A549 (cell line): ENCODE data around the gene GREB1. TPM values are rescaled to one million over a fixed set of nuclear protein-coding genes. Genes with fewer than 3 reads are reported as not detected.

Experiments
- ATAC-seq, 2 experiments: fragments of 200-7000 bp in 1 of 2; fragments of >200 bp in 1 of 2; cut with Nextera tagmentation in 1 of 2; cut with Tn5 transposase in 1 of 2; 3 replicates each; pipeline versions ENCODE4 v1.8.0 to v1.9.1; 2018 to 2020; ENCODE audit warnings: mild to moderate bottlenecking in 1 of 2, moderate library complexity in 1 of 2
- CTCF ChIA-PET: fragments of 300-600 bp; sonication (Branson Sonifier 250); formaldehyde crosslinking; extraction: SDS; loops from one replicate; lab custom pipeline; 2021; ENCODE audit warnings: antibody characterized with exemption, inconsistent platforms; lab: Yijun Ruan, JAX
- POLR2A ChIA-PET: fragments of 350-600 bp; formaldehyde crosslinking; extraction: SDS; loops from one replicate; lab custom pipeline; 2021; ENCODE audit warnings: antibody characterized with exemption, inconsistent platforms; lab: Yijun Ruan, JAX
- DNase-seq, 2 experiments: peaks; one replicate each; pipeline versions ENCODE4 v3.0.0 to v3.0.0-alpha.2; 2011 to 2016; ENCODE audit warnings: low read depth in 1 of 2, low spot score in 1 of 2
- FAIRE-seq: peaks from 2 replicates; lab custom pipeline; 2011; peaks lifted over from hg19 to GRCh38; lab: Jason Lieb, UNC
- H3K27ac ChIP-seq, 2 experiments: fragments of >200 bp; sonication (Bioruptor Twin); formaldehyde crosslinking; 3 replicates each; pipeline ENCODE4 v1.5.1; 2016 to 2017
- H3K4me1 ChIP-seq: fragments of >200 bp; sonication (Bioruptor Twin); formaldehyde crosslinking; 3 replicates; pipeline ENCODE4 v1.6.1; 2016
- H3K4me2 ChIP-seq: fragments of >200 bp; sonication (Bioruptor Twin); formaldehyde crosslinking; 3 replicates; pipeline ENCODE4 v1.6.1; 2016
- H3K4me3 ChIP-seq: fragments of >200 bp; sonication (Bioruptor Twin); formaldehyde crosslinking; 3 replicates; pipeline ENCODE4 v1.5.1; 2016
- H3K9me3 ChIP-seq: fragments of >200 bp; sonication (Bioruptor Twin); formaldehyde crosslinking; 3 replicates; pipeline ENCODE4 v1.6.1; 2016
- BCL3 ChIP-seq: fragments of >200 bp; sonication (Bioruptor Twin); formaldehyde crosslinking; IDR thresholded peaks from 3 replicates; pipeline ENCODE4 v1.6.1; 2016
- EHF ChIP-seq: fragments of 250-450 bp; sonication (Bioruptor Pico); IDR thresholded peaks from 2 replicates; pipeline ENCODE4 v1.5.0; 2020; ENCODE audit warnings: mild to moderate bottlenecking
- HDAC2 ChIP-seq: fragments of 200-600 bp; sonication (generic); IDR thresholded peaks from 2 replicates; pipeline ENCODE4 v1.6.1; 2016
- HMGXB4 ChIP-seq: fragments of 250-450 bp; sonication (Bioruptor Pico); IDR thresholded peaks from 2 replicates; pipeline ENCODE4 v1.5.0; 2021; ENCODE audit warnings: mild to moderate bottlenecking, moderate library complexity, borderline replicate concordance
- HOXA7 ChIP-seq: fragments of 250-450 bp; sonication (Bioruptor Pico); IDR thresholded peaks from 2 replicates; pipeline ENCODE4 v1.5.0; 2020; ENCODE audit warnings: mild to moderate bottlenecking, moderate library complexity
- HOXB5 ChIP-seq: fragments of 250-450 bp; sonication (Bioruptor Pico); IDR thresholded peaks from 2 replicates; pipeline ENCODE4 v1.5.0; 2020; ENCODE audit warnings: mild to moderate bottlenecking, moderate library complexity
- JUN ChIP-seq, 2 experiments: fragments of >200 bp; sonication (Bioruptor Twin); formaldehyde crosslinking; IDR thresholded peaks; 2 replicates in 1 of 2; 3 replicates in 1 of 2; pipeline ENCODE4 v1.6.1; 2016 to 2017
- MAFK ChIP-seq: fragments of 450-650 bp; IDR thresholded peaks from 2 replicates; pipeline ENCODE4 v1.6.1; 2014; ENCODE audit not compliant: partially characterized antibody
- MAX ChIP-seq: IDR thresholded peaks from 2 replicates; pipeline ENCODE4 v1.6.1; 2012
- NPAS2 ChIP-seq: fragments of 250-450 bp; sonication (Bioruptor Pico); IDR thresholded peaks from 2 replicates; pipeline ENCODE4 v1.8.0; 2022; ENCODE audit warnings: mild to moderate bottlenecking, moderate library complexity, borderline replicate concordance
- NR3C1 ChIP-seq: fragments of >200 bp; sonication (Bioruptor Twin); formaldehyde crosslinking; IDR thresholded peaks from 3 replicates; pipeline ENCODE4 v1.6.1; 2017
- POLR2AphosphoS2 ChIP-seq: conservative IDR thresholded peaks from 2 replicates; pipeline ENCODE4 v1.6.1; 2012; ENCODE audit warnings: low read length, improper control_type of control experiment, inconsistent platforms
- RARB ChIP-seq: fragments of 250-450 bp; sonication (Bioruptor Pico); IDR thresholded peaks from 2 replicates; pipeline ENCODE4 v1.8.0; 2021; ENCODE audit warnings: mild to moderate bottlenecking, moderate library complexity
- RCOR1 ChIP-seq: fragments of 150-350 bp; IDR thresholded peaks from 2 replicates; pipeline ENCODE4 v1.6.1; 2014; ENCODE audit warnings: antibody characterized with exemption, low read length, low read depth
- SMC3 ChIP-seq: fragments of >200 bp; sonication (Bioruptor Twin); formaldehyde crosslinking; IDR thresholded peaks from 3 replicates; pipeline ENCODE4 v1.6.1; 2018; ENCODE audit warnings: inconsistent platforms
- SREBF2 ChIP-seq: fragments of 450-650 bp; IDR thresholded peaks from 2 replicates; pipeline ENCODE4 v1.6.1; 2014; ENCODE audit warnings: mild to moderate bottlenecking, moderate library complexity
- TP53 ChIP-seq: fragments of 250-450 bp; sonication (Bioruptor Pico); IDR thresholded peaks from 2 replicates; pipeline ENCODE4 v1.5.0; 2021; ENCODE audit warnings: mild to moderate bottlenecking, moderate library complexity
- USF2 ChIP-seq: fragments of 450-650 bp; IDR thresholded peaks from 2 replicates; pipeline ENCODE4 v1.6.1; 2014; ENCODE audit warnings: antibody characterized with exemption
- ZNF302 ChIP-seq: fragments of 250-450 bp; sonication (Bioruptor Pico); IDR thresholded peaks from 2 replicates; pipeline ENCODE4 v1.9.0; 2021; ENCODE audit warnings: inconsistent platforms, mild to moderate bottlenecking, moderate library complexity
- WGBS: methylation state at CpG from one replicate; pipeline ENCODE4 v1.1.6; 2017; ENCODE audit errors: missing lambda C conversion rate; 5-methylcytosine and 5-hydroxymethylcytosine counted together
- polyA plus RNA-seq, 4 experiments: library from polyadenylated mRNA; depleted of rRNA in 3 of 4; stranded (reverse); fragments of >200 nt; fragmentation: RNase III in 1 of 4; extraction: RNeasy Plus Mini Kit Qiagen cat#74134 plus additional on column Dnase treatment in 1 of 4; gene quantifications; 2 replicates in 3 of 4; 3 replicates in 1 of 4; pipeline ENCODE4 v1.2.3, GENCODE V29; 2011 to 2017

GREB1 gene
- polyA plus RNA-seq, 2 of the 4 experiments (the other 2 are of a cell fraction) = 1.1 to 1.3 TPM

GRCh38 chr2:11508279-11508678, 25.6 kb upstream of the GREB1 start (continued):
- TF ChIP-seq HMGXB4 (CRISPR knock-in tag) = no peak

GRCh38 chr2:11509657-11510360, 24.0 kb upstream of the GREB1 start:
- ATAC-seq = no peak
- POLR2A ChIA-PET = no interaction called here
- H3K4me3 ChIP-seq = no peak overlapping the region
- 42% methylated on average over 3 of the region's 3 CpGs for WGBS
- DNase-seq = no peak
- no peaks in the 10 kb centered on the region for H3K9me3 ChIP-seq
- H3K4me2 ChIP-seq = no peak overlapping the region
- H3K27ac ChIP-seq = no peak overlapping the region
- no peaks in the 10 kb centered on the region for H3K4me1 ChIP-seq
- CTCF ChIA-PET = interaction anchor here (1.1 to 1.6 kb wide), 2 partner anchors 74 to 377 kb away, joined by 3 to 5 read pairs; a partner anchor contains a TSS
- no peak for FAIRE-seq
- TF ChIP-seq RCOR1 = no peak
- TF ChIP-seq MAFK = peak; percentile 22
- TF ChIP-seq BCL3 = no peak
- no peak for TF ChIP-seq POLR2AphosphoS2

- FAIRE-seq (no peak), DNase-seq (no peak), ATAC-seq (no peak)
- no peak overlapping the region for H3K4me2 ChIP-seq
- H3K4me1 ChIP-seq = no peaks in the 10 kb centered on the region
- no peaks in the 10 kb centered on the region for H3K9me3 ChIP-seq
- no peak overlapping the region for H3K27ac ChIP-seq
- CTCF ChIA-PET = interaction anchor here (0.8 to 2.0 kb wide), 6 partner anchors 12 to 677 kb away, joined by 3 to 12 read pairs (median 4); no protein-coding TSS in a partner anchor
- no peak overlapping the region for H3K4me3 ChIP-seq
- WGBS = 37% methylated on average over 5 of the region's 5 CpGs
- POLR2A ChIA-PET = no interaction called here
- TF ChIP-seq HOXB5 (CRISPR knock-in tag) (no peak), RARB (no peak), MAX (no peak), NR3C1 (no peak), HDAC2 (no peak), SMC3 (no peak)
These were observed 21.4 kb upstream of the GREB1 start for GRCh38 chr2:11512431-11512830.

- H3K4me3 ChIP-seq = no peak overlapping the region
- no peak for FAIRE-seq
- no peak overlapping the region for H3K27ac ChIP-seq
- no peaks in the 10 kb centered on the region for H3K9me3 ChIP-seq
- no peaks in the 10 kb centered on the region for H3K4me1 ChIP-seq
- ChIA-PET CTCF (interaction anchor here (0.6 to 2.0 kb wide), 8 partner anchors 13 to 678 kb away, joined by 3 to 12 read pairs (median 3); no protein-coding TSS in a partner anchor), POLR2A (no interaction called here)
- no peak for DNase-seq
- no peak for TF ChIP-seq NPAS2 (CRISPR knock-in tag)
- TF ChIP-seq USF2 = no peak
- no peak for TF ChIP-seq SREBF2
- TF ChIP-seq JUN (IDR thresholded peaks at IDR 0.05) = no peak
- no peak for TF ChIP-seq TP53 (CRISPR knock-in tag)
- TF ChIP-seq RARB = no peak
- TF ChIP-seq ZNF302 (CRISPR knock-in tag) = no peak
- no peak for TF ChIP-seq EHF
- TF ChIP-seq HOXA7 (CRISPR knock-in tag) = no peak
- no peak for TF ChIP-seq RCOR1
- no peak for TF ChIP-seq HMGXB4 (CRISPR knock-in tag)
- no peak overlapping the region for H3K4me2 ChIP-seq
- ATAC-seq = no peak
- WGBS = 74% methylated on average over 5 of the region's 5 CpGs
These were observed 20.5 kb upstream of the GREB1 start for GRCh38 chr2:11513319-11513718.
